Measurements from ENCODE around the gene PKN2. TPM values are rescaled to one million over a fixed set of nuclear protein-coding genes. Genes with fewer than 3 reads are reported as not detected.
"Not testable (repeated sequence)": the region's sequence is repeated elsewhere in the genome, so short reads cannot be mapped to it uniquely, and the experiment has no call there.

PKN2 gene
- total RNA-seq, 1 donor from 2014 or later: 29.7 TPM

- intact Hi-C loops (cut with DNase I): no loop called here
- no peak for ATAC-seq
- no peak for DNase-seq (ENCODE audit: missing footprints)
Measured at GRCh38 chr1:88668405-88668804, 15.7 kb upstream of the PKN2 start.

GRCh38 chr1:88670462-88670861 is 13.6 kb upstream of the PKN2 start:
- no peak for ATAC-seq
- intact Hi-C loops (cut with DNase I): no loop called here
- DNase-seq (ENCODE audit: missing footprints): no peak

GRCh38 chr1:88673446-88673845 is 10.6 kb upstream of the PKN2 start:
- no peak for ATAC-seq
- intact Hi-C loops (cut with DNase I): no loop called here
- no peak for DNase-seq (ENCODE audit: missing footprints)

GRCh38 chr1:88678405-88678804 is 5.7 kb upstream of the PKN2 start:
- DNase-seq (ENCODE audit: missing footprints) (no peak), ATAC-seq (no peak)
- intact Hi-C loops (cut with DNase I): no loop called here

- no peak for DNase-seq (ENCODE audit: missing footprints)
- intact Hi-C loops (cut with DNase I): loop anchor here (10.0 kb wide), 1 partner anchor 204 kb away; no protein-coding TSS in a partner anchor
- ATAC-seq: no peak
Measured at GRCh38 chr1:88680471-88680870, 3.6 kb upstream of the PKN2 start.

GRCh38 chr1:88680911-88681622 is 3.0 kb upstream of the PKN2 start:
- no peak for DNase-seq (ENCODE audit: missing footprints)
- intact Hi-C loops (cut with DNase I): loop anchor here (10.0 kb wide), 1 partner anchor 204 kb away; no protein-coding TSS in a partner anchor
- ATAC-seq: no peak

GRCh38 chr1:88684482-88685258 is 597 bp downstream of the PKN2 start:
- intact Hi-C loops (cut with DNase I): loop anchor here (10.0 kb wide), 1 partner anchor 200 kb away; no protein-coding TSS in a partner anchor
- ATAC-seq: peak; percentile 32
- DNase-seq (ENCODE audit: missing footprints): peak; percentile 73

GRCh38 chr1:88685259-88685620 is 1.2 kb downstream of the PKN2 start:
- ATAC-seq: no peak
- no peak for DNase-seq (ENCODE audit: missing footprints)
- intact Hi-C loops (cut with DNase I): loop anchor here (10.0 kb wide), 1 partner anchor 200 kb away; no protein-coding TSS in a partner anchor

GRCh38 chr1:88691540-88691939 is 7.5 kb downstream of the PKN2 start:
- no peak for ATAC-seq
- no peak for DNase-seq (ENCODE audit: missing footprints)
- intact Hi-C loops (cut with DNase I): no loop called here

GRCh38 chr1:88695781-88696180 is 11.7 kb downstream of the PKN2 start:
- ATAC-seq (no peak), DNase-seq (ENCODE audit: missing footprints) (no peak)
- intact Hi-C loops (cut with DNase I): no loop called here

- DNase-seq (ENCODE audit: missing footprints) (no peak), ATAC-seq (no peak)
- intact Hi-C loops (cut with DNase I): no loop called here
Measured at GRCh38 chr1:88697503-88697902, 13.4 kb downstream of the PKN2 start.

GRCh38 chr1:88698140-88698539 is 14.1 kb downstream of the PKN2 start:
- DNase-seq (ENCODE audit: missing footprints): no peak
- intact Hi-C loops (cut with DNase I): no loop called here
- no peak for ATAC-seq

GRCh38 chr1:88698764-88699163 is 14.7 kb downstream of the PKN2 start:
- intact Hi-C loops (cut with DNase I): no loop called here
- ATAC-seq: no peak
- DNase-seq (ENCODE audit: missing footprints): no peak

GRCh38 chr1:88700425-88701013 is 16.4 kb downstream of the PKN2 start:
- intact Hi-C loops (cut with DNase I): no loop called here
- ATAC-seq (no peak), DNase-seq (ENCODE audit: missing footprints) (no peak)

GRCh38 chr1:88701275-88701674 is 17.2 kb downstream of the PKN2 start:
- DNase-seq (ENCODE audit: missing footprints) (no peak), ATAC-seq (peak; percentile 56)
- intact Hi-C loops (cut with DNase I): no loop called here

- peak; percentile 70 for DNase-seq (ENCODE audit: missing footprints)
- ATAC-seq: not testable (repeated sequence)
Measured at GRCh38 chr1:88701793-88702192, 17.7 kb downstream of the PKN2 start.

GRCh38 chr1:88708011-88708410 is 23.9 kb downstream of the PKN2 start:
- DNase-seq (ENCODE audit: missing footprints) (no peak), ATAC-seq (no peak)
- intact Hi-C loops (cut with DNase I): no loop called here

More at GRCh38 chr1:88701793-88702192, 17.7 kb downstream of the PKN2 start:
- intact Hi-C loops (cut with DNase I): not testable (repeated sequence)

GRCh38 chr1:88712907-88713306 is 28.8 kb downstream of the PKN2 start:
- DNase-seq (ENCODE audit: missing footprints); ATAC-seq; intact Hi-C loops (cut with DNase I): not testable (repeated sequence)

- intact Hi-C loops (cut with DNase I); ATAC-seq; DNase-seq (ENCODE audit: missing footprints): not testable (repeated sequence)
Measured at GRCh38 chr1:88716571-88716970, 32.5 kb downstream of the PKN2 start.

GRCh38 chr1:88722492-88722891 is 38.4 kb downstream of the PKN2 start:
- intact Hi-C loops (cut with DNase I): no loop called here

More at GRCh38 chr1:88722492-88722891, 38.4 kb downstream of the PKN2 start:
- ATAC-seq (no peak), DNase-seq (ENCODE audit: missing footprints) (no peak)
